Measurements from ENCODE around the gene TCF12.
"Not testable (repeated sequence)": the region's sequence is repeated elsewhere in the genome, so short reads cannot be mapped to it uniquely, and the experiment has no call there.

Gene TCF12

DNA sequence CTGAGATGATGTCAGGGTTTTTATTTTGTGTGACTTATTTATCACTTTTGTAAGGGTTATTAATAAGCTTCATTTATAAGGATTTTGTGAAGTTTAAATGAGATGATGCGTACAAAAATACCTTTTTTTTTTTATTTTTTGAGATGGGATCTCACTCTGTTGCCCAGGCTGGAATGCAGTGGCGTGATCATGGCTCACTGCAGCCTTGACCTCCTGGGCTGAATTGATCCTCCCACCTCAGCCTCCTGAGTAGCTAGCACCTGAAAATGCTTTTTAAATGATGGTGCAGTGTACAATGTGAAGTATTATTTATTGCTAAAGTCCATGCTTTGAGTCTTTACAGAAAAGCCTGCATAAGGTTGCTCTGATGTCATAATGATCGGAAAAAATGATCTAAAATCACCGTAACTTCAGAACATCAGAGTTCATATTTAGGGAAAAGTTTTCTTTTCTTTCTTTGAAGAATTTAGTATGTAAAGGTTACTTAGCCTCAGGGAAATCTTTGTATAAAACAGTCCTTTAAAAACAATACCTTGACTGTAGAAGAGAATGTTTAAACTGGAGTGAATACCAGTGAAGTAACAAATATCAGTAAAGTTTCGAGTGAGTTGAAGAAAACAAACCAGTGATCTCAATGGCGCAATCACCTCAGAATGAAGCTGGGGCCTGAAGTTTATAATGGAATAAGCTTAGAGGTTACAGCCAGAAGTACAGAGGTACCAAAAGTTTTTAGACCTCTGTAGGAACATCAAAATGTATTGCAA lies 29.7 kb downstream of the TCF12 start:
- DNase-seq: no peak

- DNase-seq: no peak
Observed at GRCh38 chr15:56948764-56949101, 30.3 kb downstream of the TCF12 start.

DNA sequence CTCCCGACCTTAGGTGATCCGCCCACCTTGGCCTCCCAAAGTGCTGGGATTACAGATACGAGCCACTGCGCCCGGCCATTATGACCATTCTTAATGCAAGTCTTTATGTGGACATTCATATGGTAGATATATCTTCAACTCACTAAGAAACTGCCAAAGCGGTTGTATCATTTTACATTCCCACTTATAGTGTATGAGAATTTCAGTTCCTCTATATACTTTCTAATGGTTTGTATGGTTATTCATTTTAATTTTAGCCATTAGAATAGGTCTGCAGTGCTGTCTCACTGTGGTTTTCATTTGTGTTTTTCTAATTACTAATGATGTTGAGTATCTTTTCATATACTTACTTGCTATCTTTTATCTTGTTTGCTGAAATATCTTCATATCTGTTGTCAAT lies 32.5 kb downstream of the TCF12 start:
- no peak for DNase-seq

DNA sequence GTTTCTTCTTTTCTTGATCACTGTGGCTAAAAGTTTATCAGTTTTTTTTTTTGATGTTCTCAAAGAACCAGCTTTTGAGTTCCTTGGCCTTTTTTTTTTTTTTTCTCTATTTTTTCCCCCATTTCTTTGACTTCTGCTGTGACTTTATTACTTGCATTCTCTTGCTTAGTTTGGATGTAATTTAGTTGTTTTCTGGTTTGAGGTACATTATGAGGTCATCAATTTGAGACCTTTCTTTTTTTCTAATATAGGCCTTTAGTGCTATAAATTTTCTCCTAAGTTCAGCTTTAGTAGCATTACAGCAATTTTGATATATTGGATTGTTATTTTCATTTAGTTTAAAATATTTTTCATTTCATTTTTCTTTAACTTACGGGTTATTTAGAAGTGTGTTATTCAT lies 35.3 kb downstream of the TCF12 start:
- no peak for DNase-seq

GRCh38 chr15:56955011-56955410 lies 36.6 kb downstream of the TCF12 start:
- DNase-seq: not testable (repeated sequence)

GRCh38 chr15:56956538-56956937 lies 38.1 kb downstream of the TCF12 start:
- DNase-seq: no peak

GRCh38 chr15:56957812-56958406 lies 39.5 kb downstream of the TCF12 start:
- DNase-seq: no peak

GRCh38 chr15:56959318-56959648 lies 40.8 kb downstream of the TCF12 start:
- no peak for DNase-seq

DNA sequence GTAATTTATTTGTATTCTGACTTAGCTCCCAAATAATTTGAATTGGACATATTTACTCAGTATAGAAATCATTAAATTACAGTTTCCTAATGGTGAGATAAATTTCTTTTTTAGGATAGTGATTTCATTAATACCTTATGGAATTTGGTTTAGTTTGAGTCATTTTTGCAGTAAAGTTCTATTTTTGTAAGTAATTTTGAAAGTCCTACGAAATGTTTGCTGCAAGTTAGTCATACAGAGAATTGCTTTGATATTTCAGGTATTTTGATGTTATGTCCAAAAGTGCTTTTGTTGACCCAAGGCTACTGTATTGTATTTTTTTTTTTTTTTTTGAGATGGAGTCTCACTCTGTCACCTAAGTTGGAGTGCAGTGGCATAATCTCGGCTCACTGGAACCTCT lies 41.7 kb downstream of the TCF12 start:
- no peak for DNase-seq

GRCh38 chr15:56963126-56963525 lies 44.7 kb downstream of the TCF12 start:
- no peak for DNase-seq

GRCh38 chr15:56963710-56964109 lies 45.3 kb downstream of the TCF12 start:
- DNase-seq: no peak

- DNase-seq: no peak
Observed at GRCh38 chr15:56964182-56964581, 45.7 kb downstream of the TCF12 start.

- DNase-seq: no peak
Observed at GRCh38 chr15:56965231-56966013, 47.0 kb downstream of the TCF12 start.

GRCh38 chr15:56967336-56967735 lies 48.9 kb downstream of the TCF12 start:
- no peak for DNase-seq

- DNase-seq: no peak
Observed at GRCh38 chr15:56968256-56968655, 49.8 kb downstream of the TCF12 start.

DNA sequence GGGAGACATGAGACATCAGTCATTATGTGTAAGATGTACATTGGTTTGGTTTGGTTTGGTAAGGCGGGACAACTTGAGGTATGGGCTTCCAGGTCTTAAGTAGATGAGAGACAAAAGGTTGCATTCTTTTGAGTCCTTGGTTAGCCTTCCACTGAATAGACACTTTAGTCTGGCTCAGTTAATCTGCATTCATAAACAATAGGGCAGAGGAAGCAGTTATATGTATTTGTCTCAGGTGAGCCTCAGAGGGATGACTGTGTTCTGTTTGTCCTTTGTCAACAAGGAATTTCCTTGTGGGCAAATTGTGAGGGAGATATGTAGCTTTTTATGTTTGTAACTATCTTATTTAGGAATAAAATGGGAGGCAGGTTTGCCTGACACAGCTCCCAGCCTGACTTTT lies 50.4 kb downstream of the TCF12 start:
- DNase-seq: no peak

- no peak for DNase-seq
Observed at GRCh38 chr15:56969265-56969895, 50.9 kb downstream of the TCF12 start.

DNA sequence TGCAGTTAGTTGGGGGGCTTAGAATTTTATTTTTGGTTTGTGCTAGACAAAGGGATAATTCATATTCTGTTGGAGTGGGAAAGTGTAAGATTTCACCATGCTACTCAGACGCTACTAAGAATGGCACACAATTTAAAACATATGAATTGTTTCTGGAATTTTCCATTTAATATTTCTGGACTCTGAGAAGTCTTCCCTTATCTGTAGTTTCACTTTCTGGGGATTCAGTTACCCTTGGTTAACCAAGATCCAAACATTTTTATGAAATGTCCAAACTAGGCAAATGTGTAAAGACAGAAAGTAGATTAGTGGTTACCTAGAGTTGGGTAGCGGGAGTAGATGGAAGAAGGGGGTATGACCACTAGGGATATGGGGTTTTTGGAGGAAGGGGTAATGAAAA lies 53.1 kb downstream of the TCF12 start:
- no peak for DNase-seq

DNA sequence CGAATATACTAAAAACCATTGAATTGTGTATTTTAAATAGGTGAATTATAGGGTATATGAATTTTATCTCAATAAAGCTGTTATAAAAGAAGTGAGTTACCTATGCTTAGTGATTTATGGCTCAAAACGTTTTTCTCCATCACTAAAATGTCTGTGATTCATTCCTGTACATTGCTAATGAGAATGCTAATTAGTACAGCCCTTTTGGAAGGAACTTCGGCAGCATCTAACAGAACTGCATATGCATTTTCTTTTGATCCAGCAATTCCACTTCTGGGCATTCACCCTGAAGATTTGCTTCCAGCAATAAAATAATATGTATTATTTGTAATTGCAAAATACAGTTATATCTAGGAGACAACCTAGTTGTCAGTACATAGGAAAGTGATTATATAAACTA lies 53.6 kb downstream of the TCF12 start:
- no peak for DNase-seq

DNA sequence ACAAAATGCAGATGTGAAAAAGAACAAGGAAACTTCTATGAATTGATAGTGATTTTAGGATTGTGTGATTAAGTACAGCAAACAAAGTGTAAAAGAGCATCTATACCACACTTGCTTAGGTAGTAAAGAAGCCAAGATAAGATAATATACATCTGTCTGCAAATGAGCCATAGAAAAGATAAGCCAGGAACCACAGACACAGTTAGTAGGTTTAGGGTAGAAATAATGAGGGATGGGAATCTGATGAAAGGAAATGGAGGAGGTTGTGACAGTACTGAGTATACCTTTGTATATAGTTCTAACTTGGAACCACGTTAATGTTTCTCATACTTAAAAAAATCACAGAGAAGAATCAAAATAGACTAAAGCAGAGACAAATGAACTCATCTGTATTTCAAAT lies 54.0 kb downstream of the TCF12 start:
- DNase-seq: no peak

- DNase-seq: no peak
Observed at GRCh38 chr15:56973463-56973862, 55.0 kb downstream of the TCF12 start.

GRCh38 chr15:56977232-56977631 lies 58.8 kb downstream of the TCF12 start:
- no peak for DNase-seq

- DNase-seq: no peak
Observed at GRCh38 chr15:56978898-56979662, 60.6 kb downstream of the TCF12 start.
